Measurements from ENCODE around the gene FILIP1L.

The FILIP1L gene

GRCh38 chr3:100114413-100115030 is at the start of gene FILIP1L:
Gene FILIP1L, minus strand, starts transcription at chr3:100114501.
- DNase-seq, result no peak

DNA sequence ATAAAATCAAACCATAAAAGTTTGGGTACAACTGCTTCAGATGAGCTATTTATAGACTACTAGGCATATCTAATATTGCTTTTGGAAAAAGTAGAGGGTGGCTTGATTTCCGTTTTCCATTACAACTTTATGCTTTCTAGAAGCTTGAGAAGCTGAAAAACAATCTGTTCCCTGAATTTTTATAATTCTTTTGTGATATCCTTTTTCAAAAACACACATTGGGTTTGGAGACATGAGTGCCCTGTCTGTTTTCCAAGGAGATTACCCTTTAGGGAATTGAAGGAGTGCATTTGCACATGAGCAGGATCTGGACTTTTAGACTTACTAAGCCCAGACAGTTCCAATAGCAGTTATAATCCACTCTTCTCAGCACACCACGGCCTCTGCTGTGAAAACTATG is 49.5 kb upstream of the FILIP1L start:
- DNase-seq, result no peak

GRCh38 chr3:100160521-100160920 is 46.2 kb upstream of the FILIP1L start:
- peak; percentile 17 for DNase-seq

DNA sequence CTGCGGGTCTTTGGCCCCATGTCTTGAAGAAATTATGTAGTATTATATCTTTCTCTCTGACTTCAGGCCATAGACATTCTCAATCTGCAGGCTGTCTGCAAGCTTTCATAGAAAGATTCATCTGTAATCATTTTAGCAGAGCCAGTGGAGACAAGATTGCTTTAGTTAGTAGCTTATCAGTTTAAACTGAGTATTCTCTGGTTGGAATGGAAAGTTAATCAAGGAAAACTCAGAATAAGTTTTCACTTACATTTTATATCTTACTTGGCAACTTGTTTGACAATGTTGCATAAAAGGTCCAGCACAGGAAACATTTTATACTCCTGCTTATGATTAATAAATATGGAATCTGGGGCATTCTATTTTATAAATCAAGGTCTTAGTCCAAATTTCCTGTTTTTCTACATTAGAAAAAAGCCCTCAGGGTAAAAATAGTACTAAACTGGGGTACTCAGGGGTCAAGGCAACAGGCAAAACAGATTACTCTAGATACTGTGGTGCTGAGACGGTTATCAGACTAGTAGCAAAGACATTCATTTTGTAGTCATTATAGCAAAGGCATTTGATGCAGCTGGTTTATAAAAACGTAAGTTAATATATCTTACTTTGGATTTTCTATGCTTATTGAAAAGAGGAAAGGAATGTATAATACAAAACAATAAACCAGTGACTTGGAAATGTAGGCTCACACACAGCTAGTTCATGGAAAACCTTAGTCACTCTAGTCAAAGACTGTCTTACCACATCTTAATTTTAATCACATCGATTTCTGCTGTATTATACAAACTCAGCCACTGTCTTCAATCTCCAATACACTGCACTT is 45.2 kb upstream of the FILIP1L start:
- no peak for DNase-seq

- no peak for DNase-seq
These were observed 44.6 kb upstream of the FILIP1L start for GRCh38 chr3:100158918-100159330.

GRCh38 chr3:100157685-100158084 is 43.4 kb upstream of the FILIP1L start:
- no peak for DNase-seq

- DNase-seq, result no peak
These were observed 41.3 kb upstream of the FILIP1L start for GRCh38 chr3:100155590-100155989.

- DNase-seq, result peak; percentile 49
These were observed 40.8 kb upstream of the FILIP1L start for GRCh38 chr3:100155128-100155527.

DNA sequence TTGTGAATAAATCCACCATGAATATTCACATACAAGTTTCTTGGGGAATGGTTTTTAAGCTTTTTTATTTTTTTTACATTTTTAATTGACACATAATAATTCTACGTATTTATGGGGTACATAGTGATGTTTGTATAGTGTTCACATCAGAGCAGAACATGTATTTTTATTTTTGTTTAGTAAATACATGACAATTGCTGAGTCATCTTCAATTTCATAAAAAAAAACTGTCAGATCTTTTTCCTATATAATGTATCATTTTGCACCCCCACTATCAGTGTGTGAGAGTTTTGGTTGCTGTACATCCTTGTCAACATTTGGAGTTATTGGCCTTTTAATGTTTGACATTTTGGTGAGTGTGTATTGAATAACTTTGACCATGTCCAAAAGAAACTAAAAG is 39.9 kb upstream of the FILIP1L start:
- DNase-seq, result no peak

GRCh38 chr3:100151024-100151707 is 36.9 kb upstream of the FILIP1L start:
- no peak for DNase-seq

DNA sequence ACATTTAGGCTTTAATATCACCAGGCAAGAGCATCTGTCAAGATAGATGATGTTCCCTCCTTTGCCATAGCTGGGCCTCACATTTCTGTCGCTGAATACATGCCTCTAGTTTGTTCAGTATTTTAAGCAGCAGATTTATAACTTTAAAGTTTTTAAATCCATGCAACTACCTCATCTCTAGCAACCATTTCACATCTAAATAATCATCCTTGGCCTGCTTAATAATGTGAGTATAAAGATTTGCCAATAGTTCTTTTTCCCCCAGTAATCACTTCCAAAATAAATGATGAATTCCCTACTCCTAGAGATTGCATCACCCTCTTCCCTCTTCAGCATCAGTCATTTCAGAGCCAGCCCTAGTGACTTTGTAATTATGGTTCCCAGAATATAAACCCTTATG is 36.2 kb upstream of the FILIP1L start:
- DNase-seq, result no peak

DNA sequence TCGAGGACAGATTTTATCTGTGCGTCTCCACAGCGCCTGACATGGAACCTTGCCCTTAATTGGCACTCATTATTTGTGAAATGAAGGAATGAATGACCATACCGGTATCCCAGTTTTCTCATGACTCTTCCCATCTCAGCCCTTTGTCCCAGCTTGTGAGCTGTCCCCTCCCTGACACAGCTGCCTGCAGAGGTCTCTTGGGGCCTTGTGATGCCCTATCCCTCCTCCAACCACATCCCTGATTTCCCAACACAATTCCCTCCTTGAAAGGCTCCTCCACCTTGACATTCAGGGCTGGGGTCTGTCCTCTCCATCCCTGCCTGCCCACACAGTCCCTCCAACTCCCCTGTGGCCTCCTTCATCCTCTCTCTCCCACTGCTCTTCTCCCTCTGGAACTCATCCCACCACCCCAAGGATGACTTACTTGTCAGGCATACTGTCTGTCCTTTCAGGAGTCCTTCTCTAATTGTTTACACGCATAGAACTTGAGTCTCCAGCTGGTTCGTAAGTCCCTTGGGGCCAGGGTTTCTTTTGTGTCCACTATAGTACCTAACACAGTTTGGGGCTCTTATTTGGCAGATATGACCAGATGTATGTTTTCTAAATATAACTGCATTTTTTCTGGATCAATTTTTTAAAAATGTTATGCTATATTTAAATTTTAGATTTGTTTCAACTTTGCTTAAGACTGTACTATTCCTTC is 35.6 kb upstream of the FILIP1L start:
- no peak for DNase-seq

DNA sequence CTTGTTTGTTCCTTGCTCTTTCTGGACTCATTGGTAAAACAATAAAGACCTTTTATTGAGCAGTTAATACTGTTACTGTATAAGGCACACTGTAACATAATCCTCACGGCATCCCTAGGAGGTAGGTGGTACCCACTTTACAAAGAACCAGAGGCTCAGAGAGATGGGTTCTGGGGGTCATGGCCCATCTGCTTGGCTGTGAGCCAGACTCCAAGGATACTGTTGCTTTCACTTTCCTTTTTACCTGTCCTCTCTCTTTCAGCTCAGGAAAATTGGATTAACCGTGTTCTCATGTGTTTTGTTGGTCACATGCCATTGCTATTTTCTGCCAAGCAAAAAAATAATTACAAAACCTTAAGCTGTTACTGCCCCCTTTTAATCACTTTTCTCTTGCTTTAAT is 34.8 kb upstream of the FILIP1L start:
- peak; percentile 47 for DNase-seq

DNA sequence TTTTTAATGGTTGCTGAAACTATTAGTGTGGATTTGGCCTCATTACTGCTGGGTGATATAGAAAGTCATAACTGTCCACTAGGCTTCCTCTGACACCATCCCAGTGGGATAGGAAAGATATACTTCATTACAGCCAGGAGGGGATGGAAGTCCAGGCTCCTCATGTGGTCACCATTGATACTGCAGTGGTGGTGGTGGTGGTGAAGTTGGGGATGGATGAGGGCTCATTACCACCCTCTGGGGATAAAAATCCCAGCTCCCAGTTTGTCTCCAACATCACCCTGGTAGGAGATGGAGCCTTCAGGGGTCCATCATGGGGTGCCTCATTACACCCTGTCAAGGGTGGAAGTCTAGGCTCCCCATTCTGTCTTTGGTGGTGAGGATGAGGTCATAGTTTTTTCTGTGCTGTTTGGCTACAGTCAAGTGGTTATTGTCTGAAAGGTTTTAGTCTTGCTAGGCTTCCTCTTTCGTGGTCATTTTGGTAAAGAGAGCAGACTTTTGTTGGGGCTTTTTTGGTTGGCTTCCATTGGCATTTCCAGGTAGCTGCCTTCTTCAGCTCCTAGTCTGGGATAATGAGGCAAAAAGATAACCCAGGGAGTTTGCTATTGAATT is 30.1 kb upstream of the FILIP1L start:
- peak; percentile 56 for DNase-seq

- DNase-seq, result no peak
These were observed 27.3 kb upstream of the FILIP1L start for GRCh38 chr3:100141586-100141985.

- DNase-seq, result no peak
These were observed 26.7 kb upstream of the FILIP1L start for GRCh38 chr3:100140976-100141375.

GRCh38 chr3:100136921-100137320 is 22.6 kb upstream of the FILIP1L start:
- DNase-seq, result no peak

DNA sequence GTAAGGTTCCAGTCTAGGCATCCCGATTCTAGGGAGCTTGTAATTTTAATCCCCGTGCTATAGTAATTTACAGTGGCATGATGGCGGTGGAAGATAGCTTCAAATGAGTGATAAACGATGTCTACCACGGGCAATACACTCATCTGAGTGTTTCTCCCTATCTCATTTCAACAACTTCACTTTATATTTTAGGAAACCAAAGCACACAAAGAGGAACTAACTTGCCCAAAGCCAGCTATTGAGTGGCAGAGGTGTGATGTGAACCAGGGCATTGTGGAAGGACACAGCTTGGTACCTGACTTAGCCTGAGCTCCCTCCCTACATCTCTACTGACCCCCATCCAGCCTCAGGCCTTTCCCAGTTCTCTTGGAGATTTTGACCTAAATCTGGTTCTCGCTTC is 16.9 kb upstream of the FILIP1L start:
- DNase-seq, result peak; percentile 55

GRCh38 chr3:100129941-100130340 is 15.6 kb upstream of the FILIP1L start:
- DNase-seq, result peak; percentile 35

- DNase-seq, result no peak
These were observed 14.3 kb upstream of the FILIP1L start for GRCh38 chr3:100128565-100128964.

GRCh38 chr3:100127792-100128191 is 13.5 kb upstream of the FILIP1L start:
- DNase-seq, result no peak

DNA sequence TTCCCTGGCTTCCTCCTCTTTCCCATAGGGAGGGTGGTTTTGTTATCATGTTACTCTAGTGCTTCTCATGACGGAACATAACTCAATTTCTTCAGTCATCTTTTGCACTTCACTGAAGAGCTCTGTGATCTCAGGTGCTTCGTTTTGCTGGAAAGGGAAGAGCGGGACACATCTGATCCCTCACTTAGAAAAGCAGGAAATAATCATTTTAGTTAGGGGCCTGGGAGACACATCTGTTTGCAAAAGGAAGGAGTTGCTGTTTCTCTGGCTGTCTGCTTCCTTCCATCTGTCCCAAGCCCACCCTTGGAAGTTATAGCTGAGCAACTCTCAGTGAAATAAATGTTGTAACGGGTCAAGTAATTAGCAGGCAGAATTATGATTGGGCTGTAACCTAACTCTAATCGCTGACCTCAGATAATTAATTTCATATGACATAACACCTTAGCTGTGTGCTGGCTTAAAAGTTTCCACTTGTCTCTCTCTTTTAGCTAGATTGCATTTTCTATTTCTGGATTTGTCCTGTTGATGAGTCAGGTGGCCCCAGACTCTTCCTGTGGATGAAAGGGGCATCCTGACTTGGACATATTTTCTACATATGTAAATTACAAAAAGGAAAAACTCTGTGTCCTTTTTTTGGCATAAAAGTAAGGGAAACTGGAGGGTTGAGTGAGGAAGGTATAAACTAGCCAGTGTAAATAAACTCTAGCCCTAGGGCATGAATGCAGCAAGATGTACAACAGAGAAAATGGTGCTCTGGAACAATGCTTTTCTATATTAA is 11.0 kb upstream of the FILIP1L start:
- DNase-seq, result no peak
